GM21360 (cell line): Measurements from ENCODE around the gene TIAM1.

Source experiments
- ATAC-seq: cut with Tn5 transposase; IDR thresholded peaks from one replicate; pipeline ENCODE4 v1.9.1; 2021; ENCODE audit warnings: mild to moderate bottlenecking, moderate library complexity; ENCODE audit not compliant: unreplicated experiment

The TIAM1 gene

GRCh38 chr21:31103571-31104265 lies 240.3 kb downstream of the TIAM1 start:
- ATAC-seq: no peak

GRCh38 chr21:31103163-31103562 lies 240.9 kb downstream of the TIAM1 start:
- no peak for ATAC-seq

GRCh38 chr21:31099122-31099521 lies 244.9 kb downstream of the TIAM1 start:
- ATAC-seq: no peak

GRCh38 chr21:31098576-31099005 lies 245.5 kb downstream of the TIAM1 start:
- peak; percentile 69 for ATAC-seq

- ATAC-seq: no peak
These were observed 251.0 kb downstream of the TIAM1 start for GRCh38 chr21:31092832-31093625.

- ATAC-seq: no peak
These were observed 253.7 kb downstream of the TIAM1 start for GRCh38 chr21:31090376-31090775.

- no peak for ATAC-seq
These were observed 255.6 kb downstream of the TIAM1 start for GRCh38 chr21:31088474-31088751.

GRCh38 chr21:31087639-31088473 lies 256.2 kb downstream of the TIAM1 start:
- ATAC-seq: no peak

- no peak for ATAC-seq
These were observed 259.4 kb downstream of the TIAM1 start for GRCh38 chr21:31084689-31085088.

GRCh38 chr21:31078796-31079195 lies 265.3 kb downstream of the TIAM1 start:
- ATAC-seq: peak; percentile 75

- peak; percentile 11 for ATAC-seq
These were observed 265.8 kb downstream of the TIAM1 start for GRCh38 chr21:31078216-31078615.

- no peak for ATAC-seq
These were observed 268.2 kb downstream of the TIAM1 start for GRCh38 chr21:31075848-31076247.

GRCh38 chr21:31072533-31072932 lies 271.5 kb downstream of the TIAM1 start:
- no peak for ATAC-seq
